NCI-H748 (cell line): ENCODE measurements around the gene SIN3B.

ENCODE experiments used
- DNase-seq: peaks from one replicate; lab custom pipeline; 2025; ENCODE audit not compliant: unreplicated experiment; lab: John Stamatoyannopoulos, UW

Gene SIN3B

DNA sequence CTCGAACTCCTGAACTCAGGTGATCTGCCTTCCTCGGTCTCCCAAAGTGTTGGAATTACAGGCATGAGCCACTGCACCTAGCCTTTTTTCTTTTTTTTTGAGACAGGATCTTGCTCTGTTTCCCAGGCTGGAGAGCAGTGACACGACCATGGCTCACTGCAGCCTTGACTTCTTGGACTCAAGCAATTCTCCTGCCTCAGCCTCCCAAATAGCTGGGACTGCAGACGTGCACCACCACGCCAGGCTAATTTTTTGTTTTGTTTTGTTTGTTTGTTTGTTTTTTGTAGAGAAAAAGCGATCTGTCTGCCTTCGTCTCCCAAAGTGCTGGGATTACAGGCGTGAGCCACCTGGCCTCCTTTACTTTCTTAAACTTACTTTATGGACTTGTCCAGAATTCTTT, 6.5 kb upstream of the SIN3B start:
- DNase-seq: no peak

DNA sequence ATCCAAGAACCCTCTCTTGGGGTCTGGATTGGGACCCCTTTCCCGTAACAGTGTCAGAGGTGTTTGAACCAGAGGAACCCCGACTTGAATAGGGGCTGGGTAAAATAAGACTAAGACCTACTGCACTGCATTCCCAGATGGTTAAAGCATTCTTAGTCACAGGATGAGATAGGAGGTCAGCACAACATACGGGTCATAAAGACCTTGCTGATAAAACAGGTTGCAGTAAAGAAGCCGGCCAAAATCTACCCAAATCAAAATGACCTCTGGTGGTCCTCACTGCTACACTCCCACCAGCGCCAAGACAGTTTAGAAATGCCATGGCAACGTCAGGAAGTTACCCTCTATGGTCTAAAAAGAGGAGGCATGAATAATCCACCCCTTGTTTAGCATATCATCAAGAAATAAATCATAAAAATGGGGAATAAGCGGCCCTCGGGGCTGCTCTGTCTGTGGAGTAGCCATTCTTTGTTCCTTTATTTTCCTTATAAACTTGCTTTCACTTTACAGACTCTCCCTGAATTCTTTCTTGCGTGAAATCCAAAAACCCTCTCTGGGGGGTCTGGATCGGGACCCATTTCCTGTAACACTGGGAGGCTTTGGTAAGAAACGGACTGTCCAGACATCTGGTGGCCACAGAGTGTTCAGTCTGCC, 4.4 kb upstream of the SIN3B start:
- DNase-seq: no peak

DNA sequence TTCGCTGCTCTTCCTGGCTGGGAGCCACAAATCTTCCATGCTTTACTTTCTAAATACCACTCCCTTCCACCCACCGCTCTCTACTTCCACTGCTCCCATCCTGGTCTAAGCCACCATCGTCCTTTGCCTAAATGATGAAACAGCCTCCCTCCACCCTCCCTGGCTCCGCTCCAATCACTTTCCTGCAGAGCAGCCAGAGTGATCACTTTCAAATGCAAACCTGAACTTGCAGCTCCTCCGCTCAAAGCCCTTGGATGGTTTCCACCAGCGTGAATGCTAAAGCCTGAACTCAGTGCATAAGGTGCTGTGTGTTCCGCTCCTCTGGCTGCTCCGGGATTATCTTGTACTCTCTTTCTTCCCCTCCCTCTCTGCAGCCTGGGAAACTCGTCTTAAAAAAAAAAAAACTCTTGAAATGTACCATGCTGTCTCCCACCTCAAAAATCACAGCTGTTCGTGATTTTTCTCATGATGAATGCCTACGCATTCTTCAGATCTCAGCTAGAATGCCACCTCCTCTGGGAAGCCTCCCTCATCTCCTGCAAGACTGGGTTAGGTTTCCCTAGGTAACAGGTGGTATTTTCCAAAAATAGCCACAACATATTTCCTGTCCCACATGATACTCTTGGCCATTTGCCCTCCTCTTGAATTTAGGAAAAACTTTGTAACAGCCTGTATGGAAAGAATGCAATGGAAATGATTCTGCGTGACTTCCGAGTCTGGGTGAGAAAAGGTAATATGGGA, 3.7 kb upstream of the SIN3B start:
- DNase-seq: peak; percentile 19

DNA sequence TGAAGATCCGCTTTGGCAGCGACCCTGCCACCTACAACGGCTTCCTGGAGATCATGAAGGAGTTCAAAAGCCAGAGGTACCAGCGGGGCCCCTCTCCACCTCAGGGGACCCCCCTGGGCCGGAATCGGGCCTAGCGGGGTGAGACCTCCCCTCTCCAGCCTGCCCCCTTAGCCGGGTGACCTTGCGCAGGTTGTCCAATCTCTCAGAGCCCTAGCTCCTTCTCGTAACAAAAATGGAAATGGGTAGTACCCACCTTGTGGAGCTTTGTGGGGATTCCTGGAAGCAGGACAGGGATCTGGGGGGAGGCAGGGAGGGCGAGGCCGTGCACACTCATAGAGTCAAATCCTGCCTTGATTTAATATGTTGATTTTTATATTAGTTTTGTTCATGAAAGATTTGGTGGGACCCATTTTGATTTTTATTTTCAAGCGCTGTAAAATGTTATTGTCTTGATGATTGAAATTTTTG, 658 bp downstream of the SIN3B start:
- DNase-seq: no peak

DNA sequence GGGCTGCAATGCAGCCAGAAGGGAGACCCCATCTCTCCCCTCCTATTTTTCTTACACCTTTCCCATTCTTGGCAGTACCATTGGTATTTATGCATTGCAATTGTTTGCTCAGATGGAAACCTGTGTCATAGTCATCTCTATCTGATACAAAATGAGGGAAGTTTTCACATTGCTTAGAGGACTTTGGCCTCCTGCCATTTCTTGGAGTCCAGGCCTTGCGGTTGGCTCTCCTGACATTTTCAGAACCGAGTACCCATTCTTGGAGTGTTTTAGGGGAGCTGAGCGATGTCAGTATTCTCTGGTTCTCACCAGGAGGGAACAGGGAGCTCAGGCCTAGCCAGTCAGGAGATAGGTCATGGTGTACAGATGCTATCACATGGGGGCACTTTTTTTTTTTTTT, 1.5 kb downstream of the SIN3B start:
- DNase-seq: no peak

DNA sequence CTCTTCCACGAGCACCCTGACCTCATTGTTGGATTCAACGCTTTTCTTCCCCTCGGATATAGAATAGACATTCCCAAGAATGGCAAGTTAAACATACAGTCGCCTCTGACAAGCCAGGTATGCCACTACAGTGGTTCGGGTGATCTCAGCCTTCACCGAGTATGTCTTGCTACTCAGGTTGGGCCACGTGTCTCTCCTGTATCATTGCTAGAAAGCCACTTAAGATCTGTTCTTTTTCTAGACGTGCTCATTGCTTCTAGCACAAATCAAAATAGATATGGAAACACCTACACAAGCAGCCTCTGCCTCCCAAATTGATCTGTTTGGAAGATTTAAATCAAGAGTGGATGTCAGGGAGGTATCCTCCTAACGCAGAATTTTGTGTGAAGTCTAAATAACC, 2.3 kb downstream of the SIN3B start:
- no peak for DNase-seq

GRCh38 chr19:16834747-16835146, 5.5 kb downstream of the SIN3B start:
- DNase-seq: no peak

GRCh38 chr19:16836115-16837034, 7.2 kb downstream of the SIN3B start:
- DNase-seq: no peak

GRCh38 chr19:16837035-16837362, 7.8 kb downstream of the SIN3B start:
- no peak for DNase-seq

DNA sequence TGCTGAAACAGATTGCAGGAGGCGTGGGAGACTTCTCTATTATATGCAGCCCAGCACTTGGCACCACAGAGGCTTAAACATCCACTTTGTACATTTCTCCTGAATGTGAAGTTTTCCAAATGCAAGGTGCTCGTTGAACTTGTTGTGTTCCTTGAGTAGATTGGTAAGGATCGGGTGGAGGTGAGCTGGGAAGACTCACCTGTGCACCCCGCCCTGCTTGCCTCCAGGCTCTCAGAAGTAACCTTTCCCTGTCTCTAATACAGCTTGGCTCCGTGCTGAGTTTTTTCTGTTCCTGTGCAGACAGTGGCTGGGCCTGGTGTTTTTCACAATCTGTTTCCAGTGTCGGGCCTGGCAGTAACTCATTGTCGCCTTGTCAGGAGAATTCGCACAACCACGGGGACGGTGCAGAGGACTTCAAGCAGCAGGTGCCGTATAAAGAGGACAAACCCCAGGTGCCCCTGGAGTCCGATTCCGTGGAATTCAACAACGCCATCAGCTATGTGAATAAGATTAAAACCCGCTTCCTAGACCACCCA, 12.3 kb downstream of the SIN3B start:
- no peak for DNase-seq

- no peak for DNase-seq
Observed at GRCh38 chr19:16846901-16847300, 17.7 kb downstream of the SIN3B start.

- DNase-seq: no peak
Observed at GRCh38 chr19:16847430-16847829, 18.2 kb downstream of the SIN3B start.

DNA sequence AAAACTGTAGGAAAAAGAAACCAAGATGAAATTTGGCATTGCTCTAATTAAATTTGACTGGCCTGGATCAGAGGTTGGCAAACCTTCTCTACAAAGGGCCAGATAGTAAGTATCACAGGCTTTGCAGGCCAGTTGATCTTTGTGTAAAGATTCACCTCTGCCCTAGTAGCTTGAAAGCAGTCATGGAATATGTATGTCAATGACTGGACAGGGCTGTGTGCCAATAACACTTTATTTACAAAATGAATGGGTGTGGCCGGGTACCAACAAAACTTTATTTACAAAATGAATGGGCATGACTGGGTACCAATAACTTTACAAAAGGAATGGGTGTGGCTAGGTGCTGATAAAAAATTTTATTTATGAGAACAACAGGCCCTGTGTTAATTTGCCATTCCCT, 20.0 kb downstream of the SIN3B start:
- no peak for DNase-seq

GRCh38 chr19:16850133-16850532, 20.9 kb downstream of the SIN3B start:
- no peak for DNase-seq

GRCh38 chr19:16851031-16851712, 22.0 kb downstream of the SIN3B start:
- DNase-seq: no peak

DNA sequence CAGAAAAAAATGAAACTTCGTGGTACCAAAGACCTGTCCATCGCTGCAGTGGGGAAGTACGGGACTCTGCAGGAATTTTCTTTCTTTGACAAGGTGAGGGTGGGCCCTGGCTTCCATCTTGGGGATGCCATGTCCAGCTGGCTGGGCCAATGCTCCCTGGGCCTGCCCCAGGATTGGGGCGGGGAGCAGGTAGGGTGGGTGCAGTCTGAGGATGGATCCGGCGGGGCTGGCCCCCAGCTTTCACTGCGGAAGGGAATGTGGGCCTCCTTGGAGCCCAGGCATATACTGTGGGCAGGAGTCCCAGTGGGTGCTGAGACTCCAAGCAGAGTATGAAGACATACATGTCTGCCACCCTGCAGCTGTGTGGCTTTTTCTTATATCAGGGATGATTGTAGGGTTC, 23.9 kb downstream of the SIN3B start:
- DNase-seq: no peak

DNA sequence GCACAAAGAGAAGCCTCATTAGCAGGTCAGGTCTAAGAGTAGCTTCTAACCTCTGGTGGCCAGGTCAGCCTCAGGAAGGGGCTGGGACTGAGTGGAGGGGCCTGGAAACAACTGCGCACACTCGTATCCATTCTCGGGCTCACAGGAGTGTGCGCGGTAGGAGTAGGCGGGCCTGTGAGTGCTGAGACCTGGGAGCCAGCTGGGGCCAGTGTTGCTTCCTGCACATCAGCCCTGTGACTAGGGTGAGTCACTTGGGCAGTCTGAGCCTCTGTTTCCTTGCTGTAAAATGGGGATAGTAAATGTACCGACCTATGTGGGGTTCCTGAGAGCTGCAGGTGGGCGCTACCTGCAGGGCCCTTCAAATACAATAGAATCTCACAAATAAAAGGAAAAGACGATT, 26.9 kb downstream of the SIN3B start:
- no peak for DNase-seq

- no peak for DNase-seq
Observed at GRCh38 chr19:16859626-16860025, 30.4 kb downstream of the SIN3B start.

DNA sequence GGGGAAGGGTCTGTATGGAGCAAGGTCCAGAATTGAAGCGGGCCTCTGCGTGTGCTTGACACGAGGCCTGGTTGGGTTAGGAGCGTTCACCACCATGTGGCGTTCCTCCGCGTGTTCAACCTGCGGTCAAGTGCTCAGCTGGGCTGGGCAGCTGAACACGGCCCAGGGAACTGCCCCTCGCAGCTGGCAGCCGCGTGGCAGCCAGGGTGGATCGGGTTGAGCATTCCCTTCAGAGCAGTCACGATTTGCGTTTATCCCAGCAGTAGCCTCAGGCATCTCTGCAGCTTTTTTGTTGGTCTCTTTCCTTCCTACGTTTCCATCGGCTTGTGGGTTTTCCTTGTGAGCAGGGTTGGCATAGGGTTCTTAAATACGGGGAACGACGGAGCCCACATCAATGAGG, 30.9 kb downstream of the SIN3B start:
- DNase-seq: no peak

DNA sequence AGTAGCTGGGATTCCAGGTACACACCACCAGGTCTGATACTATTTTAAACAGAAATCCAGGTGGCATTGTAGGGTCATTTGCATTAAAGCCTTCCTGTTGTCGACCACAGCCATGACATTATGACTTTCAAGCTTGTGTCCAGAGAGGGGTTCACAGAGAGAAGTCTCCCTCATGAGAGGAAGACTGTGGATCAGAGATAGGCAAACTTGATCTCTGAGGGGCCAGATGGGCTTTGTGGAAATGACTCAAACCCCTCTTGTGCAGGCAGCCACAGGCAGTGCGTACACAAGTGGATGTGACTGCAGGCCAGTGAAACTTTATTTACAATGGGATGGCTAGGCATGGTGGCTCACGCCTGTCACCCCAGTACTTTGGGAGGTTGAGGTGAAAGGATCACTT, 31.8 kb downstream of the SIN3B start:
- DNase-seq: no peak

- DNase-seq: no peak
Observed at GRCh38 chr19:16861834-16862233, 32.6 kb downstream of the SIN3B start.
